Retinal pigment epithelial cell (primary cell): ENCODE data around the gene CHMP3.

Source experiments
- DNase-seq: peaks from one replicate; pipeline ENCODE4 v3.0.0-alpha.2; 2010; ENCODE audit warnings: low read depth
- H3K4me3 ChIP-seq: 2 replicates; pipeline ENCODE4 v1.5.1; 2011; ENCODE audit warnings: mild to moderate bottlenecking, low read length, control low read depth, moderate library complexity
- CTCF ChIP-seq: conservative IDR thresholded peaks from 2 replicates; pipeline ENCODE4 v1.5.1; 2011; ENCODE audit warnings: low read depth, low read length, control low read depth, inconsistent platforms

The CHMP3 gene

GRCh38 chr2:86523491-86523890, 39.8 kb downstream of the CHMP3 start:
- TF ChIP-seq CTCF: no peak
- DNase-seq: no peak
- H3K4me3 ChIP-seq: no peak overlapping the region

GRCh38 chr2:86522711-86523110, 40.5 kb downstream of the CHMP3 start:
- no peak for DNase-seq
- H3K4me3 ChIP-seq: no peak overlapping the region
- no peak for TF ChIP-seq CTCF

- no peak for TF ChIP-seq CTCF
- no peak overlapping the region for H3K4me3 ChIP-seq
- DNase-seq: no peak
Observed at GRCh38 chr2:86521922-86522321, 41.3 kb downstream of the CHMP3 start.

GRCh38 chr2:86520153-86520552, 43.1 kb downstream of the CHMP3 start:
- TF ChIP-seq CTCF: no peak
- DNase-seq: no peak
- H3K4me3 ChIP-seq: no peak overlapping the region

- no peak for DNase-seq
- TF ChIP-seq CTCF: no peak
- no peak overlapping the region for H3K4me3 ChIP-seq
Observed at GRCh38 chr2:86519349-86519748, 43.9 kb downstream of the CHMP3 start.

GRCh38 chr2:86518481-86518880, 44.8 kb downstream of the CHMP3 start:
- H3K4me3 ChIP-seq: no peak overlapping the region
- no peak for DNase-seq
- TF ChIP-seq CTCF: peak; percentile 66

GRCh38 chr2:86513948-86514660, 49.1 kb downstream of the CHMP3 start:
- TF ChIP-seq CTCF: no peak
- no peak for DNase-seq
- no peak overlapping the region for H3K4me3 ChIP-seq
